ENCODE measurements around the gene CUL3. TPM values are rescaled to one million over a fixed set of nuclear protein-coding genes. Genes with fewer than 3 reads are reported as not detected.

CUL3 gene
- total and polyA plus RNA-seq, 2 experiments from 2014 or later = 86.0 to 125 TPM

- H3K79me2 ChIP-seq (replicated peaks; ENCODE audit: insufficient read depth) = peaks cover 84% of the 10 kb centered on the region
- no peaks in the 10 kb centered on the region for H3K27me3 ChIP-seq (ENCODE audit: insufficient read depth)
- H3K36me3 ChIP-seq (ENCODE audit: insufficient read depth) = no peaks in the 10 kb centered on the region
- Mint-ChIP-seq H3K9me3 (no peaks in the 10 kb centered on the region), H3K4me3 (no peak overlapping the region), H3K36me3 (ENCODE audit: low read depth) (peaks cover 27% of the 10 kb centered on the region), H3K27me3 (ENCODE audit: insufficient read depth, low read depth, poor library complexity) (peaks cover 2% of the 10 kb centered on the region), H3K27ac (peak overlapping the region; percentile 13; the same call in 1 of the 2 replicates), H3K4me1 (peaks cover 45% of the 10 kb centered on the region)
- DNase-seq (ENCODE audit: low spot score) (no peak), ATAC-seq (no peak)
- peaks cover 35% of the 10 kb centered on the region for H3K4me1 ChIP-seq (ENCODE audit: insufficient read depth)
- H3F3A ChIP-seq (replicated peaks; ENCODE audit: low read depth) = no peaks in the 10 kb centered on the region
- no peak overlapping the region for H2AFZ ChIP-seq
- H3K27ac ChIP-seq (ENCODE audit: low read depth) = no peak overlapping the region
- no peaks in the 10 kb centered on the region for H3K9me2 ChIP-seq (ENCODE audit: insufficient read depth)
- H3K4me3 ChIP-seq = no peak overlapping the region
- H4K20me1 ChIP-seq (replicated peaks; ENCODE audit: insufficient read depth) = no peaks in the 10 kb centered on the region; the same call in none of the 2 replicates
- TF ChIP-seq ETS1 (IDR thresholded peaks at IDR 0.05) = no peak
- no peak for TF ChIP-seq ZNF462 (CRISPR knock-in tag; IDR thresholded peaks at IDR 0.05)
- no peak for TF ChIP-seq JUNB (IDR thresholded peaks at IDR 0.05; ENCODE audit: unreplicated experiment)
- no peak for TF ChIP-seq POLR2AphosphoS5 (IDR thresholded peaks at IDR 0.05; ENCODE audit: low read depth)
- no peak for TF ChIP-seq ZNF331 (CRISPR knock-in tag; IDR thresholded peaks at IDR 0.05; ENCODE audit: low read depth)
- H3K4me2 ChIP-seq = no peak overlapping the region
Measured at GRCh38 chr2:224532441-224532840, 52.7 kb downstream of the CUL3 start.

- H3K9me2 ChIP-seq (ENCODE audit: insufficient read depth) = no peaks in the 10 kb centered on the region
- Mint-ChIP-seq H3K27me3 (ENCODE audit: insufficient read depth, low read depth, poor library complexity) (peaks cover 3% of the 10 kb centered on the region), H3K36me3 (ENCODE audit: low read depth) (peaks cover 27% of the 10 kb centered on the region), H3K4me3 (no peak overlapping the region), H3K9me3 (no peaks in the 10 kb centered on the region), H3K27ac (peak overlapping the region; percentile 34), H3K4me1 (peaks cover 38% of the 10 kb centered on the region)
- DNase-seq (ENCODE audit: low spot score) (no peak), ATAC-seq (no peak)
- no peak overlapping the region for H2AFZ ChIP-seq
- no peaks in the 10 kb centered on the region for H3F3A ChIP-seq (replicated peaks; ENCODE audit: low read depth)
- peaks cover 17% of the 10 kb centered on the region for H3K4me1 ChIP-seq (ENCODE audit: insufficient read depth)
- no peak overlapping the region for H3K4me3 ChIP-seq
- H3K27ac ChIP-seq (ENCODE audit: low read depth) = no peak overlapping the region
- H4K20me1 ChIP-seq (replicated peaks; ENCODE audit: insufficient read depth) = peaks cover 7% of the 10 kb centered on the region
- no peak overlapping the region for H3K4me2 ChIP-seq
- H3K36me3 ChIP-seq (ENCODE audit: insufficient read depth) = no peaks in the 10 kb centered on the region
- H3K27me3 ChIP-seq (ENCODE audit: insufficient read depth) = no peaks in the 10 kb centered on the region
- peaks cover 97% of the 10 kb centered on the region for H3K79me2 ChIP-seq (replicated peaks; ENCODE audit: insufficient read depth)
- no peak for TF ChIP-seq EZH2phosphoT487 (IDR thresholded peaks at IDR 0.05; ENCODE audit: unreplicated experiment)
- no peak for TF ChIP-seq ZNF331 (CRISPR knock-in tag; IDR thresholded peaks at IDR 0.05; ENCODE audit: low read depth)
- TF ChIP-seq ZNF114 (CRISPR knock-in tag; IDR thresholded peaks at IDR 0.05) = no peak
- no peak for TF ChIP-seq NANOG (IDR thresholded peaks at IDR 0.05; ENCODE audit: borderline replicate concordance)
- TF ChIP-seq STAT1 (IDR thresholded peaks at IDR 0.05; ENCODE audit: unreplicated experiment) = no peak
- TF ChIP-seq CREB1 (CRISPR knock-in tag; IDR thresholded peaks at IDR 0.05; ENCODE audit: low read depth) = no peak
- TF ChIP-seq JUNB (IDR thresholded peaks at IDR 0.05; ENCODE audit: unreplicated experiment) = no peak
Measured at GRCh38 chr2:224528171-224528570, 57.0 kb downstream of the CUL3 start.

All from GM23338 (cell line).